Mucosa of descending colon (tissue), 3 donors: ENCODE results near the gene CCDC141. TPM values are rescaled to one million over a fixed set of nuclear protein-coding genes. Genes with fewer than 3 reads are reported as not detected.

Source experiments
- ATAC-seq: fragments of 200-7000 bp; cut with Tn5 transposase; one replicate; pipeline ENCODE4 v1.9.1; 2020; ENCODE audit warnings: mild to moderate bottlenecking, moderate library complexity
- DNase-seq, 3 donors: peaks; one replicate each; pipeline ENCODE4 v3.0.0-alpha.2; 2020
- H3K36me3 ChIP-seq: fragments of 200-600 bp; one replicate; pipeline ENCODE4 v1.8.0; 2021; ENCODE audit warnings: low read depth, mild to moderate bottlenecking
- H3K4me1 ChIP-seq: fragments of 200-600 bp; one replicate; pipeline ENCODE4 v1.8.0; 2021; ENCODE audit warnings: low read depth, mild to moderate bottlenecking
- H3K4me3 ChIP-seq: fragments of 200-600 bp; one replicate; pipeline ENCODE4 v1.8.0; 2021; ENCODE audit warnings: mild to moderate bottlenecking
- H3K9me3 ChIP-seq: fragments of 200-600 bp; one replicate; pipeline ENCODE4 v1.8.0; 2021; ENCODE audit warnings: mild to moderate bottlenecking
- CTCF ChIP-seq: fragments of 200-600 bp; IDR thresholded peaks from one replicate; pipeline ENCODE4 v1.8.0; 2022; ENCODE audit warnings: antibody characterized with exemption, mild to moderate bottlenecking
- intact Hi-C, 2 donors: fragments of 100-400 bp; cut with DNase I in 1 of 2; cut with micrococcal nuclease in 1 of 2; formaldehyde crosslinking; loops; one replicate each; pipeline versions ENCODE4 v1.11.0 to v1.11.1; 2022; cut with DNase I, micrococcal nuclease
- total RNA-seq, 3 donors: library from RNA; stranded (reverse); fragmentation: NEBNext Ultra II Directional in 2 of 3; extraction: Animal tissue kit (Norgen Biotek cat#: 25700) in 2 of 3; gene quantifications; one replicate each; pipeline versions ENCODE4 v1.2.1 to v1.2.4, GENCODE V29; 2021 to 2023
- donor health status: DM: no; HTN: no; CAD: no; lungs with moderate emphysema.
- donor health status: DM: no; HTN: no; CAD: no.
- donor health status: DM: no; HTN: yes; CAD: no.

Gene CCDC141
- total RNA-seq, 3 donors from 2014 or later, result 1.5 to 7.4 (median 1.8) TPM

DNA sequence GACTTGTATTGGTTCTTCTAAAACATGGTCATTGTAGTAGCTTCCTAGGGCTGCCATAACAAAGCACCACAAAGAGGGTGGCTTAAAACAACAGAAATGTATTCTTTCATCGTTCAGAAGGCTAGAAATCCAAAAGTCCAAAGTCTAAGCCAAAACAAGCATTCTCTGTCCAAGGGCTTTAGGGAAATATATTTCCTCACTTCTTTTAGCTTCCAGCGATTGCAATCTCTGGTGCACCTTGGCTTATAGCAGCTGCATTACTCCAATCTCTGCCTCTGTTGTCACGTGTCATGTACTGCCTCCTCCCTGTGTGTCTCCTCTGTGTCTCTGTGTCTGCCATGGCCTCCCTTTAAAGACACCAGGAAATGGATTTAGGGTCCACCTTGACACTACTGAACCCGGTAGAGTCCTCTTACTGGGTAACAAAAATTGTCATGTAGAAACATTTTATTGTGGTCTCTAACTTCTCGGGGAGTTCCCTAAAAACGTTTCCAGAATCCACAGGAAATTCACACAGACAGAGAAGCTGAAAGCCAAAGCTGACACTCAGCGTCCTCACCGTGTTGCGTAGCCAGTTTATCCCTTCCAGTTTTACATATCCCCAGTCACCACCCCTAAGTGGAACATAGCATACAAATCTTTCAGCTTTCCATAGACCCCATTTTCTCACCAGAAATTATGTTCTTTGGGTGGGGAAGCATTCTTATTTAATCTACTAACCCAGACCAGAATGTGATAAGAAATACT, 222.0 kb downstream of the CCDC141 start:
- Histone ChIP-seq H3K9me3 (no peaks in the 10 kb centered on the region), H3K4me3 (no peak overlapping the region), H3K4me1 (no peaks in the 10 kb centered on the region), H3K36me3 (no peaks in the 10 kb centered on the region)
- no peak for DNase-seq
- ATAC-seq, result no peak
- TF ChIP-seq CTCF, result no peak
- intact Hi-C loops, result no loop called here

GRCh38 chr2:178827111-178827510, 222.8 kb downstream of the CCDC141 start:
- intact Hi-C loops, result no loop called here
- H3K9me3 ChIP-seq, result no peaks in the 10 kb centered on the region
- TF ChIP-seq CTCF, result no peak
- DNase-seq (no peak), ATAC-seq (no peak)
- no peaks in the 10 kb centered on the region for H3K36me3 ChIP-seq
- no peaks in the 10 kb centered on the region for H3K4me1 ChIP-seq
- H3K4me3 ChIP-seq, result no peak overlapping the region

DNA sequence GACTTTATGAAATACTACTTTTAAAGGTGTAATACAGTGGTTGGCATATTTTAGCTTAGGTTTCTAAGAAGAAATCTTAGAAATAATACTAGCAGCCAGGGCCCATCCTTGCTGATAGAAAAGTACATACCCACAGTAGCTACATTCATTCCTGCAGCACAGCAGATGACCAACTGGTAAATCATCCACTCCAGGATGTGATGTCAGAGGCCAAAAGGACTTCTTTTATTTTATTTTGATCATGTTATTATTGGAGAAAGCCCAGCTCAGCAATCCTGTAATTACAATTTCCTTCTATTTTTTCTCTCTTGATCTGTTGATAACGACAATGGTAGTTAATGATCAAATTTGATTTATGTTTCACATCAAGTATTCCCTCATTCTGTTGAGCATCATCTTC, 224.8 kb downstream of the CCDC141 start:
- no peak for TF ChIP-seq CTCF
- intact Hi-C loops, result no loop called here
- Histone ChIP-seq H3K36me3 (no peaks in the 10 kb centered on the region), H3K4me1 (no peaks in the 10 kb centered on the region), H3K4me3 (no peak overlapping the region), H3K9me3 (no peaks in the 10 kb centered on the region)
- DNase-seq (no peak), ATAC-seq (no peak)

GRCh38 chr2:178824181-178824580, 225.8 kb downstream of the CCDC141 start:
- Histone ChIP-seq H3K4me3 (no peak overlapping the region), H3K36me3 (no peaks in the 10 kb centered on the region), H3K4me1 (no peaks in the 10 kb centered on the region), H3K9me3 (no peaks in the 10 kb centered on the region)
- no peak for ATAC-seq
- TF ChIP-seq CTCF, result no peak
- intact Hi-C loops, result no loop called here
- DNase-seq, result no peak

GRCh38 chr2:178819992-178820391, 229.9 kb downstream of the CCDC141 start:
- intact Hi-C loops, result no loop called here
- H3K36me3 ChIP-seq, result no peaks in the 10 kb centered on the region
- H3K4me1 ChIP-seq, result no peaks in the 10 kb centered on the region
- no peaks in the 10 kb centered on the region for H3K9me3 ChIP-seq
- TF ChIP-seq CTCF, result no peak
- ATAC-seq (no peak), DNase-seq (no peak)
- H3K4me3 ChIP-seq, result no peak overlapping the region
